Panc1 (cell line): ENCODE data around the gene TRAF2.

ENCODE experiments used
- POLR2AphosphoS5 ChIP-seq: IDR thresholded peaks from 2 replicates; pipeline ENCODE4 v1.6.1; 2012; ENCODE audit warnings: mild to moderate bottlenecking, low read depth, low read length, moderate library complexity
- REST ChIP-seq, 2 experiments: IDR thresholded peaks; 2 replicates each; pipeline ENCODE4 v1.6.1; 2011 to 2012; ENCODE audit warnings: low read depth in 2 of 2, control low read depth in 1 of 2, low read length in 1 of 2, mild to moderate bottlenecking in 1 of 2, moderate library complexity in 1 of 2; ENCODE audit not compliant: insufficient read depth in 1 of 2
- SIN3A ChIP-seq: IDR thresholded peaks from 2 replicates; pipeline ENCODE4 v1.6.1; 2012; ENCODE audit warnings: low read depth, mild to moderate bottlenecking, low read length, moderate library complexity, borderline replicate concordance; ENCODE audit not compliant: insufficient read depth
- TCF7L2 ChIP-seq: IDR thresholded peaks from 2 replicates; pipeline ENCODE4 v1.6.1; 2011; ENCODE audit warnings: mild to moderate bottlenecking, low read depth, low read length, inconsistent platforms
- TF ChIP-seq, protein P1 (sequence below): fragments of 450-650 bp; IDR thresholded peaks from 2 replicates; pipeline ENCODE4 v1.5.1; 2017; ENCODE audit warnings: mild to moderate bottlenecking

GRCh38 chr9:136888454-136888853 lies 2.1 kb downstream of the TRAF2 start:
- TF ChIP-seq, protein P1, sequence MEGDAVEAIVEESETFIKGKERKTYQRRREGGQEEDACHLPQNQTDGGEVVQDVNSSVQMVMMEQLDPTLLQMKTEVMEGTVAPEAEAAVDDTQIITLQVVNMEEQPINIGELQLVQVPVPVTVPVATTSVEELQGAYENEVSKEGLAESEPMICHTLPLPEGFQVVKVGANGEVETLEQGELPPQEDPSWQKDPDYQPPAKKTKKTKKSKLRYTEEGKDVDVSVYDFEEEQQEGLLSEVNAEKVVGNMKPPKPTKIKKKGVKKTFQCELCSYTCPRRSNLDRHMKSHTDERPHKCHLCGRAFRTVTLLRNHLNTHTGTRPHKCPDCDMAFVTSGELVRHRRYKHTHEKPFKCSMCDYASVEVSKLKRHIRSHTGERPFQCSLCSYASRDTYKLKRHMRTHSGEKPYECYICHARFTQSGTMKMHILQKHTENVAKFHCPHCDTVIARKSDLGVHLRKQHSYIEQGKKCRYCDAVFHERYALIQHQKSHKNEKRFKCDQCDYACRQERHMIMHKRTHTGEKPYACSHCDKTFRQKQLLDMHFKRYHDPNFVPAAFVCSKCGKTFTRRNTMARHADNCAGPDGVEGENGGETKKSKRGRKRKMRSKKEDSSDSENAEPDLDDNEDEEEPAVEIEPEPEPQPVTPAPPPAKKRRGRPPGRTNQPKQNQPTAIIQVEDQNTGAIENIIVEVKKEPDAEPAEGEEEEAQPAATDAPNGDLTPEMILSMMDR: no peak
- TF ChIP-seq REST (IDR thresholded peaks at IDR 0.05; ENCODE audit: insufficient read depth in 1 of 2, low read depth in 2 of 2, low read length in 1 of 2): no peak
- TF ChIP-seq POLR2AphosphoS5: no peak
- no peak for TF ChIP-seq SIN3A
- no peak for TF ChIP-seq TCF7L2
